ENCODE results near the gene SLC50A1.
A peak's percentile ranks its signal among the peaks of the same experiment; 100 is the strongest.

Gene SLC50A1

GRCh38 chr1:155124503-155125463 lies 10.9 kb upstream of the SLC50A1 start:
- H3K27ac ChIP-seq, result no peak overlapping the region
- DNase-seq (ENCODE audit: low spot score), result no peak
- TF ChIP-seq, protein P1, sequence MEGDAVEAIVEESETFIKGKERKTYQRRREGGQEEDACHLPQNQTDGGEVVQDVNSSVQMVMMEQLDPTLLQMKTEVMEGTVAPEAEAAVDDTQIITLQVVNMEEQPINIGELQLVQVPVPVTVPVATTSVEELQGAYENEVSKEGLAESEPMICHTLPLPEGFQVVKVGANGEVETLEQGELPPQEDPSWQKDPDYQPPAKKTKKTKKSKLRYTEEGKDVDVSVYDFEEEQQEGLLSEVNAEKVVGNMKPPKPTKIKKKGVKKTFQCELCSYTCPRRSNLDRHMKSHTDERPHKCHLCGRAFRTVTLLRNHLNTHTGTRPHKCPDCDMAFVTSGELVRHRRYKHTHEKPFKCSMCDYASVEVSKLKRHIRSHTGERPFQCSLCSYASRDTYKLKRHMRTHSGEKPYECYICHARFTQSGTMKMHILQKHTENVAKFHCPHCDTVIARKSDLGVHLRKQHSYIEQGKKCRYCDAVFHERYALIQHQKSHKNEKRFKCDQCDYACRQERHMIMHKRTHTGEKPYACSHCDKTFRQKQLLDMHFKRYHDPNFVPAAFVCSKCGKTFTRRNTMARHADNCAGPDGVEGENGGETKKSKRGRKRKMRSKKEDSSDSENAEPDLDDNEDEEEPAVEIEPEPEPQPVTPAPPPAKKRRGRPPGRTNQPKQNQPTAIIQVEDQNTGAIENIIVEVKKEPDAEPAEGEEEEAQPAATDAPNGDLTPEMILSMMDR (IDR thresholded peaks at IDR 0.05), result no peak
- H3K4me3 ChIP-seq, result no peak overlapping the region

GRCh38 chr1:155125511-155125945 lies 10.1 kb upstream of the SLC50A1 start:
- TF ChIP-seq, protein P1 (IDR thresholded peaks at IDR 0.05), result no peak
- peak overlapping the region in 1 of 2 donors; percentile 76 for H3K27ac ChIP-seq
- DNase-seq (ENCODE audit: low spot score), result no peak
- H3K4me3 ChIP-seq, result no peak overlapping the region

- H3K4me3 ChIP-seq, result peak overlapping the region; percentile 78
- peak overlapping the region in 1 of 2 donors; percentile 76 for H3K27ac ChIP-seq
- DNase-seq (ENCODE audit: low spot score), result no peak
- TF ChIP-seq, protein P1 (IDR thresholded peaks at IDR 0.05), result no peak
These were observed 9.6 kb upstream of the SLC50A1 start for GRCh38 chr1:155125946-155126555.

DNA sequence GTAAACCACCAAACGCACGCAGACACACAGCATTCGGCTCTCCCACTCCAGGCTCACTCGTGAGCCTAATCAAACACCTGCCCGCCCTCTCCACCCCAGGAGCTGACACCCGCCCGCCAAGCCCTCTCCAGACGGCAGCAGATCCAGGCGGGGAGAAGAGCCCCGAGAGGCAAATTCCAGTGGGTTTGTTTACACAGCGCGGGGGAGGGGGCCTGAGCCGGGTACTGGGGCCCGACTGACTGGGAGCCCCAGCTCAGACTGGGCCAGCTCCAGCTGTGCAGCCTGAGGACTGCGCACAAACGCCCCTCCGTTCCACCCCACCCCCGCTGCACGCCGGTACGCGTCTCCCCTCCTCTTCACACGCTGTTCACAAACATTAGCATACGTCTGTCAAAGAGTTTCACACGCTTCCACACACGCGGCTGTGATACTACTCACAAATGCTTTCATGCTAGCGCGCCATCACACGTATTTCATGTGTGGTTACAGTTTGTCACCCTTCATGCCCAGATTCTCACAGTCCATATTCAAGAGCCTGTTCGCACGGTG lies 9.0 kb upstream of the SLC50A1 start:
- TF ChIP-seq, protein P1 (IDR thresholded peaks at IDR 0.05), result no peak
- no peak for DNase-seq (ENCODE audit: low spot score)
- peak overlapping the region; percentile 29 to 76 for H3K27ac ChIP-seq
- peak overlapping the region; percentile 78 for H3K4me3 ChIP-seq

DNA sequence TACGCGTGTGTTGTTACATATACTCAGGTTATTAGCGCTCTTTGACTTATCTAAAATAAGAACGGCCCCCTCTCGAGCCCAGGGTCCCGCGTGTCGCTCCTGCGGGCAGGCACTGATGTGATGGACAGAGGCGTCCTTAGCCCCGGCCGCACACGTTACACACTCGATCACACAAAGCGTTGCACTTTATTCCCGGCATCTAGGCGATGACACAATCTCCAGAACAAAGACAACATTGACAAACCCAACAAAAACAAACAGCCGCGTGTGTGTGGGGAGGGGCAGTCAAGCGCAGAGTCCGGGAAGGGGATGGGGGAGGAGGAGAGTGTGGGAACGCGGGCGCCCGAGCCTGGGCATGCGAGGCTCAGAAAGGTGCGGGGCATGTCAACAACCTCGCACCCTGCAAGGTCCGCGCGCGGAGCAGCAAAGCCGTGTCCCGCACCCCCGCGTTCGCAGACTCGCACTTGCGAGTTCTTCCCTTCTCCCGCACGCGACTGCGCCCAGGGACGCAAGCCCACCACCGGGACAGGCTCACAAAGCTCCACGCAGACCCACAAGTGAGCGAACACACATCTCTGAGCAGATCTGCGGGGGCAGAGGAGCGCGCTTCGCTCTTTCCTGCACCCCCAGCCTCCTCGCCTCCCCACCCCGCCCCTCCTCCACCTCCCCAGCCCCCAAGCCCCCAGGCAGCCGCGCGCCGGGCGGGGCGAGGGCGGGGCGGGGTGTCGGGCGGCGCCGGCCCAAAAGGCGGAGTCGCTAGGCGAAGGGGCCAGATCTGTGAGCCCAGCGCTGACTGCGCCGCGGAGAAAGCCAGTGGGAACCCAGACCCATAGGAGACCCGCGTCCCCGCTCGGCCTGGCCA lies 8.3 kb upstream of the SLC50A1 start, which contains the start of gene EFNA1:
Gene EFNA1, plus strand, starts transcription at position 772 of the 862 bp plus-strand sequence. CDS start 102 bp downstream, outside the sequence.
- Histone ChIP-seq H3K4me3 (peak within 1 kb of the TSS; percentile 78), H3K27ac (peak within 1 kb of the TSS; percentile 44 to 76)
- no peak for DNase-seq (ENCODE audit: low spot score)
- TF ChIP-seq, protein P1 (IDR thresholded peaks at IDR 0.05), result no peak

- no peak for DNase-seq (ENCODE audit: low spot score)
These were observed 7.5 kb upstream of the SLC50A1 start for GRCh38 chr1:155127967-155128754.

More at GRCh38 chr1:155127967-155128754, 7.5 kb upstream of the SLC50A1 start:
- peak overlapping the region; percentile 44 to 76 for H3K27ac ChIP-seq
- peak overlapping the region; percentile 78 for H3K4me3 ChIP-seq
- TF ChIP-seq, protein P1 (IDR thresholded peaks at IDR 0.05), result no peak
